Measurements from ENCODE around the gene FYCO1. TPM values are rescaled to one million over a fixed set of nuclear protein-coding genes. Genes with fewer than 3 reads are reported as not detected.

Gene FYCO1
- polyA plus RNA-seq, 1 experiment = 14.2 TPM

- Histone ChIP-seq H3K27me3 (ENCODE audit: control insufficient read depth, insufficient read depth, low read length) (no peaks in the 10 kb centered on the region), H3K36me3 (ENCODE audit: control insufficient read depth, insufficient read depth, low read length) (peaks cover 40% of the 10 kb centered on the region), H3K4me3 (ENCODE audit: low read depth, low read length) (no peak overlapping the region)
- TF ChIP-seq CTCF (IDR thresholded peaks at IDR 0.05; ENCODE audit: insufficient read depth, low read depth, low read length) = no peak
- ChIA-PET POLR2A (no interaction called here), CTCF (interaction anchor here (0.8 to 27.4 kb wide), 7 partner anchors 9 to 132 kb away, joined by 3 to 541 read pairs (median 6); no protein-coding TSS in a partner anchor)
- DNase-seq (ENCODE audit: low read depth) = no peak
Measured at GRCh38 chr3:45950686-45951600, 44.7 kb downstream of the FYCO1 start.

- POLR2A ChIA-PET = no interaction called here
Measured at GRCh38 chr3:45950131-45950530, 45.5 kb downstream of the FYCO1 start.

DNA sequence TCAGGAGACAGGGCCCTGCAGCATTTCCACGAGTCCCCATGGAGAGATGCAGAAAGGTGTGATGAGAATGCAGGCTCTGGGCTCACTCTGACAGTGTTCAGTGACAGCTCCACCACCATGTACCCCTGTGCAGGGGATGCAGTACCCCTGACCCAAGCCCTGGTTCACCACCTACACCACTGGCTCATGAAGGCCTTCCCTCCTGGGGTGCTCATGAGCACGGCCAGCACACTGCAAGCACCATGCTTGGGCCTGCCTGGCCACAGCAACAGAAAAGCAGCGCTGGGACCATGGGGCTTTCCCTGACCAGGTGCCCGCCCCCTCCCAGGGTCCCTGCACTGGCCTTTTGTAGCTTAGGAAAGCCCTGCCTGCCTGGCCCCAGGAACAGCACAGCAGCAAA lies 46.2 kb downstream of the FYCO1 start:
- H3K36me3 ChIP-seq (ENCODE audit: control insufficient read depth, insufficient read depth, low read length) = peaks cover 25% of the 10 kb centered on the region
- H3K27me3 ChIP-seq (ENCODE audit: control insufficient read depth, insufficient read depth, low read length) = no peaks in the 10 kb centered on the region; the same call in 1 of the 2 replicates
- no peak overlapping the region for H3K4me3 ChIP-seq (ENCODE audit: low read depth, low read length)
- DNase-seq (ENCODE audit: low read depth) = no peak
- ChIA-PET CTCF (interaction anchor here (3.1 to 27.4 kb wide), 2 partner anchors 10 to 134 kb away, joined by 12 to 541 read pairs; no protein-coding TSS in a partner anchor), POLR2A (no interaction called here)
- no peak for TF ChIP-seq CTCF (IDR thresholded peaks at IDR 0.05; ENCODE audit: insufficient read depth, low read depth, low read length)

More at GRCh38 chr3:45950131-45950530, 45.5 kb downstream of the FYCO1 start:
- DNase-seq (ENCODE audit: low read depth) = no peak
- Histone ChIP-seq H3K4me3 (ENCODE audit: low read depth, low read length) (no peak overlapping the region), H3K36me3 (ENCODE audit: control insufficient read depth, insufficient read depth, low read length) (peaks cover 32% of the 10 kb centered on the region), H3K27me3 (ENCODE audit: control insufficient read depth, insufficient read depth, low read length) (no peaks in the 10 kb centered on the region; the same call in 1 of the 2 replicates)
- no peak for TF ChIP-seq CTCF (IDR thresholded peaks at IDR 0.05; ENCODE audit: insufficient read depth, low read depth, low read length)
- CTCF ChIA-PET = interaction anchor here (0.8 to 27.4 kb wide), 3 partner anchors 10 to 133 kb away, joined by 5 to 541 read pairs (median 6); no protein-coding TSS in a partner anchor

DNA sequence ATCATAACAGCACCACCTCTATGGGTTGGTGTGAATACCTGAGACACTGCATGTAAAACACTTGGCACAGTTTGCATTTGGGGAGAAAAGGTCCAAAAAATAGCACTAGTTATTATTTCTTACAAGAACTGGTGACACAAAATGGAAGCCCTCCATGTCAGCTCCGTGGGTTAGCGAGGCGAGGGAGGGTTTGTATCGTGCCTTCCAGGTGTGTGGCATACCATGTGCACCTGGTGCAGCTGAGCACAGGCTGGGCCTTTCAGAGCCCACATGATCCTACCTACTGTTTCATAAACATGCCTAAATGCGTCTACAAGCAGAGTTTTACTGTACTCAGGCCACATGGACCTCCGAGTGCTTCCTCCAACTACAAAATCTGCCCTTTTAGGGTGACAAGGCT lies 46.7 kb downstream of the FYCO1 start:
- Histone ChIP-seq H3K27me3 (ENCODE audit: control insufficient read depth, insufficient read depth, low read length) (no peaks in the 10 kb centered on the region; the same call in 1 of the 2 replicates), H3K4me3 (ENCODE audit: low read depth, low read length) (no peak overlapping the region), H3K36me3 (ENCODE audit: control insufficient read depth, insufficient read depth, low read length) (peaks cover 21% of the 10 kb centered on the region)
- CTCF ChIA-PET = interaction anchor here (0.7 to 27.4 kb wide), 5 partner anchors 10 to 134 kb away, joined by 3 to 541 read pairs (median 3); partner anchors contain the start of gene XCR1
- no peak for DNase-seq (ENCODE audit: low read depth)
- POLR2A ChIA-PET = no interaction called here
- no peak for TF ChIP-seq CTCF (IDR thresholded peaks at IDR 0.05; ENCODE audit: insufficient read depth, low read depth, low read length)

DNA sequence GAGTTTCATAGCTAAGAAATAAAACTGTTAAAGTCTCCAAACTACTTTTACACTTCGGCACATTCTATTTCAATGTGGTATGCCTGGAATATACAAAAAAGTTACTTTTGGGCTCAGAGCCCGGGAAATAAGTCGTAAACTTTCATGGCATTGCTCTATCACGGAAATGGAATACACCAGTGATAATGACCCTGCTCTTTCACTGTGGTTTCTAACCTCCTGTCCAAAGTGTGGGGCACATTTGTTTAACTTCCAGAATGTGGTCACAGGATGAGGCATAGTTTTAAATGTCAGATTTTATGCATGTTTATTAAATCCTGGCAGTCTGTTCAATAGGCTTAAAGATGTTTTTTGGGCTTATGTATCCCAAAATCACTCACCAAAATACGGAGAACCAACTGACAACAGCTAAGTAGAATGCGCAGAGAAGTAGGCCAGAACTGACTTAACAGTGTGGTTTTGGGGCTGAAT lies 47.3 kb downstream of the FYCO1 start:
- POLR2A ChIA-PET = no interaction called here
- TF ChIP-seq CTCF (IDR thresholded peaks at IDR 0.05; ENCODE audit: insufficient read depth, low read depth, low read length) = no peak
- peak; percentile 98 for DNase-seq (ENCODE audit: low read depth)
- Histone ChIP-seq H3K27me3 (ENCODE audit: control insufficient read depth, insufficient read depth, low read length) (no peaks in the 10 kb centered on the region; the same call in 1 of the 2 replicates), H3K4me3 (ENCODE audit: low read depth, low read length) (no peak overlapping the region), H3K36me3 (ENCODE audit: control insufficient read depth, insufficient read depth, low read length) (peaks cover 19% of the 10 kb centered on the region)
- CTCF ChIA-PET = interaction anchor here (0.7 to 27.4 kb wide), 6 partner anchors 9 to 135 kb away, joined by 3 to 541 read pairs (median 4); partner anchors contain the start of gene XCR1

All from BJ (cell line).